Frontal cortex (tissue), 4 donors: ENCODE results near the gene B2M. TPM values are rescaled to one million over a fixed set of nuclear protein-coding genes. Genes with fewer than 3 reads are reported as not detected.
"Not testable (repeated sequence)": the region's sequence is repeated elsewhere in the genome, so short reads cannot be mapped to it uniquely, and the experiment has no call there.

Experiments
- DNase-seq, 2 donors: peaks; one replicate each; pipeline ENCODE4 v3.0.0; 2012; ENCODE audit warnings: low spot score in 2 of 2
- FAIRE-seq: peaks from 2 replicates; lab custom pipeline; 2012; peaks lifted over from hg19 to GRCh38; lab: Jason Lieb, UNC
- total RNA-seq: library from RNA; depleted of rRNA; stranded (reverse); fragments of >200 nt; gene quantifications from one replicate; pipeline ENCODE4 v1.2.3, GENCODE V29; 2014
- donor health status: control.
- donor health status: control.
- donor health status: control.

B2M gene
- total RNA-seq, 1 donor from 2014 or later = 295 TPM

DNA sequence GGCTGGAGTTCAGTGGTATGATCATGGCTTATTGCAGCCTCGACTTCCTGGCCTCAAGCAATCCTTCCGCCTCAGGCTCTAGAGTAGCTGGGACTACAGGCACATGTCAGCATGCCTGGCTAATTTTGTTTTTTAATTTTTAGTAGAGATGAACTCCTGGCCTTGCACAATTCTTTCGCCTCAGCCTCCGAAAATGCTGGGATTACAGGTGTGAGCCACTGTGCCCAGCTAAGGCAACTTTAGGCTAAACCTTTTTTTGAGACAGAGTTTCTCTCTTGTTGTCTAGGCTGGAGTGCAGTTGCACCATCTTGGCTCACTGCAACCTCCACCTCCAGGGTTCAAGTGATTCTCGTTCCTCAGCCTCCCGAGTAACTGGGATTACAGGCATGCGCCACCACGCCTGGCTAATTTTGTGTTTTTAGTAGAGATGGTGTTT, 8.7 kb downstream of the B2M start:
- DNase-seq, FAIRE-seq: not testable (repeated sequence)

- FAIRE-seq (no peak), DNase-seq (no peak)
Observed at GRCh38 chr15:44720460-44721176, 9.3 kb downstream of the B2M start.

DNA sequence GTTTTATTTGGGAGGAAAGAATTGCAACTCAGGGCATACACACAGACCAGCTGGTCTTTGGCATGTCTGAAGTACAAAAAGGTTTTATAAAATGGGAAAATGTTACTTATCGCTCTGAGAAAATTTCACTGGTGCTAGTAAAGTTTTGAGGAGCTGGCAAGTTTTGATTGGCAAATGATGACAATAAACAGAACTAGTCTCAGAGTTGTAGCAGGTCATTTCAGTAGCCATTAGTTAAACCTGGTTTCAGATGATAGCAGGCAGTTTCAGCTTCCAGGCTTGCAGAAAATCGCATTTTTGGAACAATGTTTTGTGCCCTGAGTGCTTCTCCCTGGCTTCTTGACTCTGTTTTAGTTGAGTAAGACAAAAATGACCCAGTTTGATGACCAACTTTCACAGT, 10.7 kb downstream of the B2M start:
- DNase-seq (no peak), FAIRE-seq (no peak)

DNA sequence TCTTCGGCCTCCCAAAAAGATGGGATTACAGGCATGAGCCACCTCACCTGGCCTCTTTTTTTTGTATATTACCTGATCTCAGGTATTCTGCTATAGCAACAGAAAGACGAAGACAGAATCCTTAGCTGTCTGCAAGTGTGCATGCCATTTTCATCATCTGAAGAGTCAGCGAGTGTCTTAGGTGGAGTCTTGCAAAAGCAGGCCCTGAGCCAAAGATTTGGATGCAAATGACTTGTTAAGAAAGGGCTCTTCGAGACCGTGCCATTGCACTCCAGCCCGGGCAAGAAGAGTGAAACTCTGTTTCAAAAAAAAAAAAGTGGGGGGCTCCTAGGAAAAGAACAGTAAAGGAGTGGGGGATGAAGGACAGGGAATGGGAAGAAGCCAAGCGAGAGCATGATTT, 14.8 kb downstream of the B2M start:
- FAIRE-seq = no peak

GRCh38 chr15:44726568-44727484, 15.5 kb downstream of the B2M start:
- no peak for DNase-seq
- no peak for FAIRE-seq

More for the DNA sequence above, 14.8 kb downstream of the B2M start:
- no peak for DNase-seq

GRCh38 chr15:44727485-44728231, 16.3 kb downstream of the B2M start:
- DNase-seq = no peak
- no peak for FAIRE-seq

- DNase-seq, FAIRE-seq: not testable (repeated sequence)
Observed at GRCh38 chr15:44728232-44728575, 16.9 kb downstream of the B2M start.

- DNase-seq = peak; percentile 66 to 80
- FAIRE-seq = peak; percentile 74
Observed at GRCh38 chr15:44728576-44729407, 17.5 kb downstream of the B2M start.

- DNase-seq = no peak
- FAIRE-seq = no peak
Observed at GRCh38 chr15:44729408-44730127, 18.3 kb downstream of the B2M start.

- DNase-seq (no peak), FAIRE-seq (no peak)
Observed at GRCh38 chr15:44734839-44735481, 23.6 kb downstream of the B2M start.

DNA sequence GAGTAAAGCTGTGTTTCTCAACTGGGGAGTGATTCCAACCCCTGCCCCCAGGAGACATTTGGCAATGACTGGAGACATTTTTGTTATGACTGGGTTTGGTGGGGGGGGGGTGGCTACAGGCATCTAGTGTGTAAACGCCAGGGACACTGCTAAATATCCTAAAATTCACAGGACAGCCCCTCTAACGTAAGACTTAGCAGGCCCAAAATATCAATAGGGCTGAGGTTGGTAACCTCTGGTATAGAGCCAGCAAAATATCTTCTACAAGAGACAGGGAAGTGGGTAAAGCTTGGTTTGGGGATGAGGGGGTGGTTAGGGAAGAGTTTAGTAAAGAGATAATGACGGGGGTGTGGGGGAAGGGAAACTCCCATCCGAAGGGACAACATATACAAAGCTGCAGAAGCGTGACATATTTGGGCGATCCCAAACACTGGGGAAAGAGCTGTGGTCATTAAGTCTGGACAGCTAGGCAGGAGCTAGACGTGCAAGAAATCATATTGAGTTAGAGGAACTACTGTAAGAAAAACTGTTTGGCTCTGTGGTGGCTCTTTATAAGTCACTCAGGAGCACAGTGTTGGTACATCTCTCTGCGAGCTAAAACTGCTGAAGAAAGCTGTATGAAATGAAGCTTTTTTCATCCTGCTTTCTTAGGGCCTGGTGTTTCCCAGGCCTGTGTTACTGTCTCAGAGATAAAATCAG, 24.3 kb downstream of the B2M start:
- FAIRE-seq (no peak), DNase-seq (no peak)

- DNase-seq (no peak), FAIRE-seq (no peak)
Observed at GRCh38 chr15:44736181-44736765, 25.0 kb downstream of the B2M start, which contains the start of gene TRIM69. TRIM69 (plus strand) TSS chr15:44736528; CDS start chr15:44736705, 177 bp downstream.

- FAIRE-seq = no peak
- peak in 1 of 2 donors; percentile 35 for DNase-seq
Observed at GRCh38 chr15:44738340-44738984, 27.1 kb downstream of the B2M start.

- DNase-seq, FAIRE-seq: not testable (repeated sequence)
Observed at GRCh38 chr15:44739222-44739847, 28.0 kb downstream of the B2M start.

DNA sequence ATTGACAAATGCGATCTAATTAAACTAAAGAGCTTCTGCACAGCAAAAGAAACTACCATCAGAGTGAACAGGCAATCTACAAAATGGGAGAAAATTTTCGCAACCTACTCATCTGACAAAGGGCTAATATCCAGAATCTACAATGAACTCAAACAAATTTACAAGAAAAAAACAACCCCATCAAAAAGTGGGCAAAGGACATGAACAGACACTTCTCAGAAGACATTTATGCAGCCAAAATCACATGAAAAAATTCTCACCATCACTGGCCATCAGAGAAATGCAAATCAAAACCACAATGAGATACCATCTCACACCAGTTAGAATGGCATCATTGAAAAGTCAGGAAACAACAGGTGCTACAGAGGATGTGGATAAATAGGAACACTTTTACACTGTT, 32.1 kb downstream of the B2M start:
- not testable (repeated sequence) for FAIRE-seq, DNase-seq

DNA sequence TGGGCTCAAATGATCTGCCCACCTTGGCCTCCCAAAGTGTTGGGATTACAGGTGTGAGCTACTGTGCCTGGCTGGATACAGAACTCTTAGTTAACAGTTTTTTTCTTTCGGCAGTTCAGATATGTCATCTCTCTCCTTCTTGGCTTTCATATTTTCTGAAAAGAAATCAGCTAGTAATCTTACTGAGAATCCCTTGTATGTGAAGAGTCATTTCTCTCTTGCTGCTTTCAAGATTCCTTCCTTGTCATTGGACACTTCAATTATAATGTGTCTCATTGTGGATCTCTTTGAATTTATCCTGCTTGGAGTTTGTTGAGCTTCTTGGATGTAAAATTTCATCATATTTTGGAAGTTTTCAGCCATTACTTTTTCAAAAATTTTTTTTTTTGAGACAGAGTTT, 42.0 kb downstream of the B2M start:
- FAIRE-seq (no peak), DNase-seq (no peak)
